Stimulated activated CD4-positive, alpha-beta T cell treated with anti-CD3 and anti-CD28 coated beads, Interleukin-1b, Interleukin-23, amount 100 ng/mL, for 24 hours (primary cell): ENCODE results near the gene SPINT3.

Source experiments
- DNase-seq, 4 experiments: peaks; one replicate each; pipeline ENCODE4 v3.0.0-alpha.2; 2020; ENCODE audit warnings: low read depth in 4 of 4, low spot score in 1 of 4

SPINT3 gene

DNA sequence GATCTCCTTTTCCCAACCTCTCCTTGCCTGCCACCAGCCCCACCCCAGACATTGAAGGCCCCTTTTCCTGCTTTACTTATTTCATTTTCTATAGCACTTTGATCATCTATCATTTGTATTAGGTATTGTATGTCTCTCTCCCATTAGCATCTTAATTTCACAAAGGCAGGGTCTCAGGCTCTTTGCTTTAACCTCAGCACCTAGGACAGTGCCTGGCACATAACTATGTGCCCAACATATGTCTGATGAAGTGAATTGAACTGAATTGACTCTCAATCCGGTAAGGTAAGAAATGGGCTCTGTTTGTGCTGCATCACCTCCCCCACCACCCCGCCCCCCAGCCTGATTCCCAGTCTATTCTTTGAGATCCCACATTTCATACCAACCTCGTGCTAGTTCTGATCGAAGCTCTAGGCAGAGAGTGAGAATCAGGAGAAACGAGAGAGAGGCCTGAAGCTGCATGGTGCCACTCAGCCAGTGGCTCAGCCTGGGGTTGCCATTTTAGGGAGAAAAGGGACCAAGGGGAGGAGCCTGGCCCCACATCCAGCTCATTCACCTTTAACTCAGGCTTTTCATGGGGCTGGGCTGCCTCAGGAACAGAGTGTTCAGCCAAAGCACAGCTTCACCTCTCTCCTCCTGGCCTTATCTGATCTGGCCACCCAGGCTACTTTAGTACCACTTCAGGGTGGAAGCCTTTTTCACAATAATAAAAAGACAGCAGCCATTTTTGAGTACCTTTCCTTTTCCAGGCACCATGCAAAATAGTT, at the start of gene SPINT3:
SPINT3 (minus strand) TSS at position 476 of the 767 bp plus-strand sequence; CDS start at position 462, 14 bp downstream.
- DNase-seq: no peak

- no peak for DNase-seq
Measured at GRCh38 chr20:45564760-45565276, 49.4 kb upstream of the SPINT3 start.

- DNase-seq: no peak
Measured at GRCh38 chr20:45555198-45555597, 39.8 kb upstream of the SPINT3 start.

DNA sequence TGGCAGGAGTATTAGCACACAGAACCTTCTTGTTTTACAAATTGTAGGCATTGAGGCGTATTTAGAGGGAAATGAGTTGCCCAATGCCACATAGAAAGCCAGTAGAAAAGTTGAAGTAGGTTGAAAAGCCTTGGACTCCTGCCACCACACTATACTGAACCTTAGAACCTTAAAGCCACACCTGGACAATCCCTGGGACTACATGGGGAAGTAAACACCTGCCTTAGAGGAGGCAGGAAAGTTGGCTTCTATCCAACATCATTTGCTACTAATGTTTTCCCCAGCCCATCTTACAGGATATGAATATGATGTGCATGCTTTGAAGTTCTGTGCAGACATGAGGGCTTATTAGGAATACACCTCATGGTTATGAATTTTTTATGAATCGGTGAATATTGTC, 37.0 kb upstream of the SPINT3 start:
- no peak for DNase-seq

DNA sequence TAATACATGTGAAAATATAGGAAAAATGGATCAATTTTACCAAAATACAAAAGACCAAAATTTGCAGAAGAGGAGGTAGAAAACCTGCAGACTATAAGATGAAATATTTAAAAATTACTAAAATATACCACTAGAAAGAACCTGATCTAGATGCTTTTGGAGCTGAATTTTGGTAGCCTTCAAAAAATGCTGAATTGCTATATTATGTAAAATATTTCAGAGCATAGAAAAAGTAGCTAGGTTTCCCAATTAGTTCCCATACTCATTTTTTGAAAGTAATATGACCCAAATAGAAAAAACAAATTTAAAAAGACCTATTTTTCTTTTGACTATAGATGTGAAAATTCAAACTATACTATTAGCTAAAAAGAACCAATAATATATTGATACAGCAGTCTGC, 35.3 kb upstream of the SPINT3 start:
- DNase-seq: no peak

- no peak for DNase-seq
Measured at GRCh38 chr20:45548410-45548809, 33.0 kb upstream of the SPINT3 start.

DNA sequence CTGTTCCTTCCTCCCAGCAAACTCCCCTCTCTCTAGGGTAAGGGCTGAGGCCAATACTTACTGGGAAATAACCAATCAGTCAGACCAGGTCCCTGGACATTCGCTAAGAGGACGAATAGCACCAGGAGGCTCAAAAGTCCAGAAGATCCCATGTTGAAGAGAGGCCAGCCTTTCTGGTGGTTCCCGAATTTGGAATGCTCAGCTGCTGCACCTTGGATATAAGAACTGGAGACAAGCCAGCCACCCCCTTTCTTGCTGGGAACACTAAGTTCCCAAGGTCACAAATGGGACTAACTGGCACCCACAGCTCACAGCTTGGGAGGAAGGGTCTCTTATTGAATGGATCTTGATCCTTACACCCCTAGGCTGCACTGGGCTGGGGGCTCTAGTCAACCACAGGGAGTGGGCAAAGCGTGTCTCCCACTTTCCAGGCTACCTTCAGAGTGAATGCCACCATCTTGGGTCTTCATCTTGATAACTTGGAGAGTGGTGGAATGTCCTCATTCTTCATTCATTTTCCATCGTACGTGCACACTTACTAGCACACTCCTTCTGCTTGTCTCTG, 31.9 kb upstream of the SPINT3 start, which contains the start of gene EPPIN:
EPPIN (minus strand) TSS at position 196 of the 565 bp plus-strand sequence; CDS start at position 152, 44 bp downstream.
- no peak for DNase-seq

GRCh38 chr20:45545754-45546453, 30.5 kb upstream of the SPINT3 start:
- DNase-seq: no peak

- no peak for DNase-seq
Measured at GRCh38 chr20:45545351-45545750, 29.9 kb upstream of the SPINT3 start.

DNA sequence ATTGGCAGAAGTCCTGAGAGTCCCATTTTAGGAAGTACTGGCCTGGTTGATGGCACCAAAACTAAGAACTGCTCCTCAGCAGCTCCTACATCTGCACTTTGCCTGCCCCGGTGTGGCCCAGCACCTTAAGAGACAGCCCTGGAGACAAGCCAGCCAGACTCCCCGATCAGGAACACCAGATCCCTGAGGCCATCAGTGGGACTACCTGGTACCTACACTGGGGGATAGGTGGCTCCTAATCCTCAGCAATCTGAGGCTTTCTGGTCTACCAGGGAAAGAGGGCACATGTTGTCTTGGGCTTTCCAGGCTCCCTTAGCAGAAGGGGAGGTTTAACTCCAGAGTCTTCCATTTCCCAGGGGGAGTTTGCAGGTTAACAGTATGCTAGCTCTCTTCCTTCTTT, 24.0 kb upstream of the SPINT3 start, which contains the start of gene WFDC6:
WFDC6 (minus strand) TSS at position 101 of the 400 bp plus-strand sequence; CDS start at position 26, 75 bp downstream.
- no peak for DNase-seq

- no peak for DNase-seq
Measured at GRCh38 chr20:45538209-45538799, 22.9 kb upstream of the SPINT3 start.

DNA sequence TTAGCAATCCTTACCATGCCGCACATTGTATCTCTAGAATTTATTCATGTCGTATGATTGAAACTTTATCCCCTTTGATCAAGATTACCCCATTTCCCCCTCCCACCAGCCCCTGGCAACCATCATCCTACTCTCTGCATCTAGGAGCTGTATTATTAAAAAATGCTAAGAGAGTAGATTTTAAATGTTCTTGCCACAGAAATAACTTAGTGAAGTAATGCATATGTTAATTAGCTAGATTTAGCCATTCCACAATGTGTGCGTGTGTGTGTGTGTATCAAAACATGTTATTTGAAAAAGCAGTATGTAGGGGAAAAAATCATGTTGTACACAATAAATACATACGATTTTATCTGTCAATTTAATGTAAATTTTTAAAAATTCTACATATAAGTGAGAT, 11.9 kb upstream of the SPINT3 start:
- DNase-seq: no peak

GRCh38 chr20:45523821-45524220, 8.4 kb upstream of the SPINT3 start:
- DNase-seq: no peak

DNA sequence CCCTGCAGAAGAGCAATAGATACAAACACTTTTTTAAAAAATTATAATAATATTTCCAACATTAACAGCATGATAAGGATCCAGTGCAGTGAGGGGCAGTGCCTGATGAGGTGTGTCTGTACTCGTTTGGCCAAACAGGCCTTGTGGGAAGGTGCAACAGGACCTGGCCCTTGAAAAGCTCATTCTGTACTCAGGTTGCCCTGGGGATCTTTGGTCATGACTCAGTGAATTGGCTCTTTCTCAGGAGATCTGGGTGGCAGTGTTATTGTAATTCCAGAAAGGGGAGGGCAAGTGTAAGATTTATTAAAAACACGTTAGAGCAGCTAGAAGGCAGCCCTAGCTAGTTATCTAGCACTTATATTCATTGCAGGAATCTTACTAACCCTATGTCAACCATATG, 2.9 kb upstream of the SPINT3 start:
- no peak for DNase-seq

- DNase-seq: no peak
Measured at GRCh38 chr20:45510242-45510862, 5.1 kb downstream of the SPINT3 start.

GRCh38 chr20:45509091-45509490, 6.3 kb downstream of the SPINT3 start:
- DNase-seq: no peak

- DNase-seq: no peak
Measured at GRCh38 chr20:45508068-45508886, 7.1 kb downstream of the SPINT3 start.

- no peak for DNase-seq
Measured at GRCh38 chr20:45507011-45507820, 8.2 kb downstream of the SPINT3 start.

DNA sequence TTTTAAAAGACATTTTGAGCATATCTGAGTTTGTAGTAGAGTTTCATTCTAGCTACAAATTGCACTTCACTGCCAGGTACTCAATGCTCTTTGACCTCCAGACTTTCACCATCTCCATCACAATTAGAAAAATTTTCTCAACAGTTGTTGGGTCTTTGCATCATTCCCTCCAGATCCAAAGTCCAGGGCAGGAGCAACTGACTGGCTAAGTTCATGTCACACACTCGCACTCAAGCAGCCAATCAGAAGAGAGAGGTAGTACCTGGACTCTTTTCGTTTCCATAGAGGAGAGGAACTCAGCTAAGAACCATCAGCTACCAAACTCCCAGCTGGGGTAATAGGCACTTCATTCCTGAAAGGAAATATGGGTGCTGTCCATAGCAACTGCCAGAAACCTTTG, 9.0 kb downstream of the SPINT3 start:
- DNase-seq: no peak
